Right lung (tissue), 5 donors: ENCODE results near the gene PTPRK. TPM values are rescaled to one million over a fixed set of nuclear protein-coding genes. Genes with fewer than 3 reads are reported as not detected.

Experiments used
- DNase-seq, 2 donors: peaks; one replicate each; pipeline ENCODE4 v3.0.0-alpha.2; 2013
- polyA plus RNA-seq, 5 donors: library from polyadenylated mRNA; unstranded; fragments of 120-200 nt; gene quantifications; one replicate each; pipeline versions ENCODE4 v1.2.1 to v1.2.3, GENCODE V29; 2013; ENCODE audit warnings: inconsistent platforms in 1 of 5, low replicate concordance in 1 of 5; ENCODE audit not compliant: insufficient read length in 5 of 5, insufficient read depth in 1 of 5

PTPRK gene
- polyA plus RNA-seq, 5 donors, result 55.4 to 92.1 (median 85.6) TPM

- DNase-seq, result no peak
Measured at GRCh38 chr6:128079021-128079420, 441.4 kb downstream of the PTPRK start.

DNA sequence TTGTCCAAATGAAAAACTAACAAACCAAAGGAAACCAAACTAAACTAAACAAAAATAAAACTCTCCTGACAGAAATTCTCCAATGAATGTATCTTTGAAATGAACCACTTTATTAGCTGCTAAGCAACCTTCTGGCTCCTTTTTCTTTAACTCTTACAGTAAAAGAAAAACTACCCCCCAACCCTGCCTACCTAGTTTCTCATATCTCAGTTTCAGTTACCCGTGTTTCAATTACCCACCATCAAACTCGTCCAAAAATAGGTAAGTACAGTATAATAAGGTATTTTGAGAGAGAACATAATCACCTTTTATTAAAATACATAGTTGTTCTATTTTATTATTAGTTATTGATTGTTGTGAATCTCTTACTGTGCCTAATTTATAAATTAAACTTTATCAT lies 442.1 kb downstream of the PTPRK start:
- no peak for DNase-seq

DNA sequence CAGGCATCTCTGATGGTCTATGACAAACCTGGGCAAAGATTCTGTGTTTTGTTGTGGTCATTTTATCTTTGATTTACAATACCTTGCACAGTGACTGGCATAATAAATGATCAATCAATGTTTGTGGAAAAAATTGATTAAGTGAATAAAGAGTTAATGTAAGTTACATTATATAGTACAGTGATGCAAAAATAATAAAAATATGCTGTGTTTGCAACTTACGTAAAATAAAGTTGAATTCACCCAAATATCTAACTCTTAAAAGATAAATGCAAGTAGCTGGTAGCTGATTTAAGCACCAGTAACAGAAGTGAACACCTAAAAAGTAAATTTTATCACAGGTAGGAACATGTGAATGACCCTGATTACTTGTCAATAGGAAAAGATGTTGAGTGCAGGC lies 443.6 kb downstream of the PTPRK start:
- DNase-seq, result no peak

GRCh38 chr6:128074567-128074966 lies 445.8 kb downstream of the PTPRK start:
- no peak for DNase-seq

- DNase-seq, result no peak
Measured at GRCh38 chr6:128073389-128073788, 447.0 kb downstream of the PTPRK start.

GRCh38 chr6:128071212-128071611 lies 449.2 kb downstream of the PTPRK start:
- DNase-seq, result no peak

- no peak for DNase-seq
Measured at GRCh38 chr6:128070406-128070805, 450.0 kb downstream of the PTPRK start.

GRCh38 chr6:128069188-128069587 lies 451.2 kb downstream of the PTPRK start:
- no peak for DNase-seq

DNA sequence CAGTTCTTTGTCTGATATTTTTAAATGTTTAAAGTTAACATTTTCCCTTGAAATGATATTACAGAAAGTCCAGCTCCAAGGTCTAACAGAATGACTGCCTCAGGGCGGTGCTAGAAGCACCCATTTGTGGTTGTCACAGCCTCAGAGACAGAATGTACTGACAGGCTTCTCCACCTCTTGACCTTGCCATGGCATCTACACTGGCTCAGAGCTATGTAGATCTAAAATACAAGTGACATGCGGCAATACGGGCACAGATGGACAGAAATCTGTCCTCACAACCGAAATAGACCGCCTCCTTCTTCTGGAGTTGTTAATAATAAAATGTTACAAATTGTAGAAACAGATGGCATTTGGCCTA lies 452.3 kb downstream of the PTPRK start:
- DNase-seq, result no peak

DNA sequence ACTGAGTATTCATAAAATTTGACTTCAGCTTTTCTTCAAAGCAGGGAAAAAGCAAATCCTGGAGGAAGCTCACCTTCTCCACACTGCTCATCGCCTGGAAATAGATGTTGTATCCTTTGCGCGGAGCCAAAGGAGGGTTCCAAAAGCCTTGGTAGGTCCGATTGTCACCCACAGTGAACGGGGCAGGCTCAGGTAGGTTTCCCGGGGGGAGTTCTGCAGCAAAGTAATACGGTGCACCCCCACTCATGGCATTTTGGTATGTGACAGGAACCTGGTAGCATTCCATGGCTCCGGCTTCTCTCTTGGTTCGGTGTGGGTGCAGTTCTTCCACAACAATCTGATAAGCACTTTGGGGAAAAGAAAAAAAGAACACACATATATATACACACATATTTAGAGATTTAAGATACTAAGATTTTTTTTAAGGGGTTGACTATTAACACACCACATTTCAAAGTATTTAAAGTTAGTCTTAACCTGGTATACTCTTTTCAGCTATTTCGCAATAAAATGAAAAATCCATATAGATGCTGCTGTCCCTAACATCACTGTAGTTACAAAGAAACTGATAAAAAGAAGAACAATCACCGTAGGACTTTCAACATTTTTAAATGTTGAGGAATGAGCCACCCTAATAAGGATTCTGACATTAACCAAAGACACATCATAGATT lies 452.8 kb downstream of the PTPRK start:
- no peak for DNase-seq

DNA sequence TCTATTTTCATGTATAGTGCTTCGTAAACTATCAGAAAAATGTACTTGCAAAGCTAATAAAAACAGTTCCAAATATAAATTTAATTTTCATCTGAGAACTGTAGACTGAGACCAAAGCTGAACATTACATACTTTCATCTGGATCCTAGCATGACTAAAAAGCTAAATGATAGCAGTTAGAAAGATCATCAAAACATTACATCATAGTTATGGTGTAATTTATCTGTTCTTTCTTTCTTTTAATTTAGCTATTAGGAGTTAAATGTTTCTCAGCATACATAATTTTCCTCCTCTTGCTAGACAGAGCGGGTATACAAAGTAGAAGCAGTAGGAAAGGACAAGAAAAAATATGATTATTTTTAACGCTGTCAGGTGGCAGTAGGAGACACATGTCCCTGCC lies 455.3 kb downstream of the PTPRK start:
- DNase-seq, result no peak

DNA sequence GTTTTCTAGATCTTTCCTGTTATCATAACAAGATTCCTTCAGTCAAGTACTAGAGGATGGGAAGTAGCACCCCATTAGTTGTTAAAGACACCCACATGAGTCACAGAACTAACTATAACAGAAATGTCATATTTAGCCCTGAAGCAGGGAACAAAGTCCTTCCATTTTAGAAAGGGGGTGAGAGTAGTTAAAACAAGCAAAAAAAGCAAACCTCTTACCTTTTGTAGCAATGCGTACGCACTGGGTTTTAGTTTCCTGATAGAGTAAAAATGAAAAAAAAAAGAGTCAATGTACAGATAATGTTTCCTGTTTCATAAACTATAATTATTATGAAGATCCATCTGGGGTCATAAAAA lies 455.9 kb downstream of the PTPRK start:
- DNase-seq, result no peak

DNA sequence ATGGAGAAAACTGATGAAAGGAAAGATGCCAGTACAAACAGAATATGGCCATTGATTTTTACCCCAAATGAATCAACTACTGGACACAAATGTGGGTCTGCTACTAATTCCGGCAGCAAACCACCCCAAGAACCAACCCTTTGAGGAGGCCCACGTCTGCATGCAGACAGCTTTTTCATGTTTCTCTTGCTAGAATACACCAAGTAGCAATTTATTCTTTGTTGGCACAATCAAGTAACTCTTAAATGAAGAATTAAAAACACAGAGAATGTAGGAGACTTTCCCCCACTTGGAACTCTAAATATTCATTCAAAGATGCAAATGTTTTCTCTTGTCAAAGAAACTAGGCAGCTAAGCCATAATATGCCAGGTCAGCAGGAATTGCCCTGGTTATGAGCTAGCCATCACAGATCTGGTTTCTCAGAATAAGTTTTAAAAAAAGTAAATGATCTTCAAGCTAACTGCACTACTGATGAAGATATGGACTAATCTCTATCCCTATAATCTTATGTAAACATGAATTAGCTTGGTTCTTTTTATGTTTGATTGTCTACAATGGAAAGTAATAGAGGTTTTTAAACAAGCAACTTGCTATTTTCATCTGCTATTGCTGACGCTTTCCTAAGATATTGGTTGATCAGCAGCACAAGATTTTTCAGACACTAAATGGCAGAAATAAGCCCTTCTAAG lies 456.4 kb downstream of the PTPRK start:
- no peak for DNase-seq

DNA sequence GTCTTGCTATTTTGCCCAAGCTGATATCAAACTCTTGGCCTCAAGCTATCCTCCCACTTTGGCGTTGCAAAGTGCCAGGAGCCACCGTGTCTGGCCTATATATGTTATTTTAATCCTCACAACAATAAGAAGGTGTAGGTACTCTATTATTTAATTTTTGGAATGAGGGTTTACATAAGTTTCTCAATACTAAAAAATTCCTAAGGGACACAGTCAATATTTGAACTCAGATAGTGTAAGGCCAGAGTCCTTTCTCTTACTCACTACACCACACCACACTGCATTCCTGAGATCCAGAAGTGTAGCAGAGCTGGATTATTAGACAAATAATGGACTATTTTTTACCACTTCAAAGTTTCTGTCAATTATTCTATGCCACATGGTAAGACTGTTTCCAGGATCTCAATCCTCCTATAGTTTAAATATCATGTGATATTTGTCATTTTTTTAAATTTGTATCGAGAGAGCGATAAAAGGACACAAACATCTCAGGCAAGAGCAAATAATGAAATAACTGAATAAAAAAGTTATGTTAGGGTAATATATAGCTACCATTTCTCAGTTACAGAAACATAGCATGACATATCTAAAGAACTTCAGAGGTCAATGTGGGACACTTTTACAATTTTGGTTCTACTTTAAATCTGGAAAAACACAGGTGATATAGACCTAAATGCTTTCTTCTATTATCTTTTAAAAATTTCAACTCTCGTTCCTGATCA lies 457.4 kb downstream of the PTPRK start:
- DNase-seq, result no peak

DNA sequence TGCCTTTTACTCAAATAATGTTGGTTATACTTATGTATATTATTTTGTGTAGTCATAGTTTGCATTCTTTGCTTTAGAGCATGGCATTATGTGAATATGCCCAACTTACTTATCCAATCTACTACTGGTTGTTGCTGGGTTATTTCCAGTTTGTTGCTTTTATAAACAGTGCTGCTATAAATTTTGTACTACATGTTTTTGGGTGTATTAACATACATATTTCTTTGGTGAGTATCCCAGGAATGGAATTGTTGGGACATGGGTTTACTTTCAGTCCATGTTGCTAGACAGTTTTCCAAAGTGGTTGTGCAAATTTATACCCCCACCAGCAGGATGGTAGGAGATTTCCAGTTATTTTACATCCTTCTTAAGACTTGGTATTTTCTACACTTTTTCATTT lies 462.5 kb downstream of the PTPRK start:
- DNase-seq, result no peak

- no peak for DNase-seq
Measured at GRCh38 chr6:128057541-128057940, 462.9 kb downstream of the PTPRK start.

DNA sequence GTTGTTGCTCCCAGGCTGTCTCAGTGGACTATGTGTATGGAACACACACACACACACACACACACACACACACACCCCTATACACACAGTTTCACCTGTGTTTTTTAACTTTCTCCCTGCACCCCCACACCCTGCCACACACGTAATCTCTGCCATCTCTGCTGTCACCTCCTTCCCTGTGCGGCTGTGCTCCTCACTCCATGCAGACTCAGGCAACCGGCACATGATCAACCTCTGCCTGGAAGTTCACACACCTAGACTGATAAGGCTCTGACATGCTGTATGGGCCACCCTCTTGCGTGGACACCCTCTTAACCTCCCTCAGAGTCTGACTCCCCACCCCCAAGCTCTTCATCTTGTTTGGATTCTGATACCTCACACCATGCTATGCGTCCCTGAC lies 467.3 kb downstream of the PTPRK start:
- no peak for DNase-seq

- DNase-seq, result no peak
Measured at GRCh38 chr6:128047989-128048388, 472.4 kb downstream of the PTPRK start.

- no peak for DNase-seq
Measured at GRCh38 chr6:128046033-128046432, 474.4 kb downstream of the PTPRK start.

- DNase-seq, result no peak
Measured at GRCh38 chr6:128039543-128039942, 480.9 kb downstream of the PTPRK start.

- no peak for DNase-seq
Measured at GRCh38 chr6:128036808-128037570, 483.4 kb downstream of the PTPRK start.

DNA sequence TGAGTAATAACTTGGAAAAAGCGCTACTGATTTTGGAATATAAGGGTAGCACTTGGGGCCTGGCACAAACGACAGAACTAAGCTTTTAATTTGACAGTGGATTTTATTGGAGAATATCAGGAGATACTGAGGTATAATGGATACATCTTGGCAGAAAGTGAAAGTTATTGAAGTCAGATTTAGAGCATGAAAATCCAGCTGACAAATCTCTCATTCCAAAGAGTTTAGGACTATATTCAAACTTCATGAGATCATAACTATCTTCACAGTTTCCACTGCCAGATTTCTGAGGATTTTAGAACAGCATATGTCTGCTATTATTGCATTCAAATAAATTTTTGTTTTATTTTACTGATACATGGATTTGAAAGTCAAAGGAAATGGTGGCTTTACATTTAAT lies 487.2 kb downstream of the PTPRK start:
- DNase-seq, result no peak

DNA sequence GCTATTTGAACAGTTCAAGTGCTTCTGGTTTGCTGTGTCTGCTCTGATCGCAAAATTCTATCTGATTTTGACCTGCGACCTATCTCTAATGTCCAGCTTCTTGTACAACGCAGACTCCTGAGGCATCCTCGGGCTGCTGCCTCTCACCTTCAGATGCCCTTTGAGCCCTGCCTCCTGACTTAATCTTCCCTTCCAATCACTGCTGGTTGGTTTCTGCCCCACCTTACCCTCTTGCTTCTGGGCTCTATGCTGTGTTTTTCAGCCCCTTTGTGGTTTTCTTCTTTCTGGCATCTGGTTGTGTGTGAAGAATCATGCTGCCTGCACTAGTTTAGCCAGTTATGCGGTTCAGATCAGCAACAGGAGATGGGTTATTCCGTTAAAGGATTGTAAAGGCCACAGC lies 488.4 kb downstream of the PTPRK start:
- no peak for DNase-seq
